Activated CD8-positive, alpha-beta memory T cell treated with anti-CD3 and anti-CD28 coated beads, Interleukin-2, amount 50 U/mL, for 4 hours (primary cell): Measurements from ENCODE around the gene GIMAP4.
"Not testable (repeated sequence)": the region's sequence is repeated elsewhere in the genome, so short reads cannot be mapped to it uniquely, and the experiment has no call there.

ENCODE experiments used
- DNase-seq: peaks from one replicate; pipeline ENCODE4 v3.0.0-alpha.2; 2020

GIMAP4 gene

DNA sequence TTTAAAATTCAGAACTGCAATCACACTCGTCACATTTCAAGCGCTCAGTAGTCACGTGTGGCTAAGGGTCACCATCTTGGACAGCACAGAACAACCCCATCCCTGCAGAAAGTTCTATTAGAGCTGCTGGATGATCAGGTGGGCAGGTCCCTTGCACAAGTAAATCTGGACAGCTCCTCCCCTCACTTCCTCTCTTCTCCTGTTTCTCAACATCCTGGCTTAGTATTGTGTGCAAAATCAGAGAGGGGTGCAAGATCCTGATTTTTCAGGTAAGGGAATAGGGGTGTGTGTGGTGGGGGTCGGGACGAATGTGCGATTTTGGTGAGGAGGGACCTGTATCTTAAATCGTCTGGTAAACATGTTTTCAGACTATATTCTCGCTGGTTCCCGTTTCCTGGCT, at the start of gene GIMAP4:
Gene GIMAP4 (plus strand): TSS at position 222 of the 400 bp plus-strand sequence. CDS start 2,512 bp downstream, outside the sequence.
- DNase-seq: peak; percentile 14

- DNase-seq: no peak
Measured at GRCh38 chr7:150519310-150519709, 47.9 kb upstream of the GIMAP4 start.

DNA sequence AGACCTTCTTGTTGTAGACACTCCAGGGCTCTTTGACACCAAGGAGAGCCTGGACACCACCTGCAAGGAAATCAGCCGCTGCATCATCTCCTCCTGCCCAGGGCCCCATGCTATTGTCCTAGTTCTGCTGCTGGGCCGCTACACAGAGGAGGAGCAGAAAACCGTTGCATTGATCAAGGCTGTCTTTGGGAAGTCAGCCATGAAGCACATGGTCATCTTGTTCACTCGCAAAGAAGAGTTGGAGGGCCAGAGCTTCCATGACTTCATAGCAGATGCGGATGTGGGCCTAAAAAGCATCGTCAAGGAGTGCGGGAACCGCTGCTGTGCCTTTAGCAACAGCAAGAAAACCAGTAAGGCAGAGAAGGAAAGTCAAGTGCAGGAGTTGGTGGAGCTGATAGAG, 47.0 kb upstream of the GIMAP4 start:
- DNase-seq: no peak

DNA sequence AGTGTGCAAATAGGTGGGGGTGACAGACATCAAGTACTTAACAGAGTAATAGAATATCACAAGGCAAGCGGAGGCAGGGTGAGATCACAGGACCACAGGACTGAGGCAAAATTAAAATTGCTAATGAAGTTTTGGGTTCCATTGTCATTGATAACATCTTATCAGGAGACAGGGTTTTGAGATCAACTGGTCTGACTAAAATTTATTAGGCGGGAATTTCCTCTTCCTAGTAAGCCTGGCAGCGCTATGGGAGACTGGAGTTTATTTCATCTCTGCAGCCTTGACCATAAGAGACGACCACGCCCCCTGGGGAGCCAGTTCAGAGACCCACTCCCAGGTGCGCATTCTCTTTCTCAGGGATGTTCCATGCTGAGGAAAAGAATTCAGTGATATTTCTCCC, 44.3 kb upstream of the GIMAP4 start:
- not testable (repeated sequence) for DNase-seq

DNA sequence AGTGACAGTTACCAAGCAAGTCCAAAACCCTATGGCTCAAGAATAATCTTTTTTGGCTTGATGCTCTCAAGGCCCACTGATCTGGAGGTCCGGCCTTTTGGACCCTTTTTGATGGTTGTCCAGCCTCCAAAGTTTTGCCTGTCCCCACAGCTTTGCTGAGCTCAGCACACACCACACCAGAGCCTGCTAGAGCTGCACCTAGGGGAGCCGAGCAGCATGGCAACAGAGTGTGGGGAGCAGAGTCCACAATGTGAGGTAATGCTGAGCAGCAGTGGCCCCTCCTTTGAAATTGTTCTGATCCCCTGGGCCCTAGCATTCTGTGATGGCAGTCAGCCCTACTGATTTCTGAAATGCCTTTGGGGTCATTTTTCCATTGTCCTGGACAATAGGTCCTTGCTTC, 43.2 kb upstream of the GIMAP4 start:
- DNase-seq: no peak

DNA sequence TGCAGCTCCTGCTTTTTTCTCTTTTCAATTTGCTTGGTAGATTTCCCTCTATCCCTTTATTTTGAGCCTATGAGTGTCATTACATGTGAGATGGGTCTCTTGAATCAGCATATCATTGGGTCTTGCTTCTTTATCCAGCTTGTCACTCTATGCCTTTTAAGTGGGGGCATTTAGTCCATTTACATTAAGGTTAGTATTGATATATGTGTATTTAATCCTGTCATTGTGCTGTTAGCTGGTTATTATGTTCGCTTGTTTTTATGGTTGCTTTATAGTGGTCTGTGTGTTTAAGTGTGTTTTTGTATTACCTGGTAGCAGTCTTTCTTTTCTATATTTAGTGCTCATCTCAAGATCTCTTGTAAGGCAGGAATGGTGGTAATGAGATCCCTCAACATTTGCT, 35.5 kb upstream of the GIMAP4 start:
- DNase-seq: no peak

GRCh38 chr7:150538259-150538658, 28.9 kb upstream of the GIMAP4 start:
- DNase-seq: no peak

DNA sequence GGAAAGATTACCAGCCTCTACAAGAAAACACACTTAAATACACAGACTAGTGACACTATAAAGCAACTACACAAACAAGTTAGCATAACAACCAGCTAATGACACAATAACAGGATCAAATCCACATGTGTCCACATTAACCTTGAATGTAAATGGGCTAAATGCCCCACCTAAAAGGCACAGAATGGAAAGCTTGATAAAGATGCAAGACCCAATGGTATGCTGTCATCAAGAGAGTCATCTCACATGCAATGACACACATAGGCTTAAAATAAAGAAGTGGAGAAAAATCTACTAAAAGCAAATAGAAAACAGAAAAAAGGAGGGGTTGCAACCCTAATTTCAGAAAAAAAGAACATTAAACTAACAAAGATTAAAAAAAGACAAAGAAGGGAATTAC, 14.0 kb upstream of the GIMAP4 start:
- DNase-seq: no peak

- DNase-seq: no peak
Measured at GRCh38 chr7:150556521-150557138, 10.6 kb upstream of the GIMAP4 start.

DNA sequence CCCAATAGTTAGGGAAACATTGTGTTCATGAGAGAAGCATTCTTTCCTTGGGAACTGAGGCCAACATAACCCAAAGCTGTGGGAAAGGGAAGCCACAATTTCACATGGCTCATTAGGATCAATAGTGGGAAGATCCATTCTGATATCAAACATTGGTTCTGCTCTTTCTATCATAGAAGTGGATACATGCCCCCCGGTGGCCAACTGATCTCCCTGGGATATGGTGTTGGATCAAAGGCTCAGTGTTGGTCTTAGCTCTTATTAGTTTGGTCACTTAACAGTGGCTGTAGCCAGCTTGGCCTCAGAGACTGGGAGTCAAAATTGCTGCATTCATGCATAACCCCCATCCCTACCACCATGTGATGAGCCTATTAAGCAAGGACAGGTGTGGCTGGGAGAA, 6.7 kb upstream of the GIMAP4 start:
- DNase-seq: no peak

DNA sequence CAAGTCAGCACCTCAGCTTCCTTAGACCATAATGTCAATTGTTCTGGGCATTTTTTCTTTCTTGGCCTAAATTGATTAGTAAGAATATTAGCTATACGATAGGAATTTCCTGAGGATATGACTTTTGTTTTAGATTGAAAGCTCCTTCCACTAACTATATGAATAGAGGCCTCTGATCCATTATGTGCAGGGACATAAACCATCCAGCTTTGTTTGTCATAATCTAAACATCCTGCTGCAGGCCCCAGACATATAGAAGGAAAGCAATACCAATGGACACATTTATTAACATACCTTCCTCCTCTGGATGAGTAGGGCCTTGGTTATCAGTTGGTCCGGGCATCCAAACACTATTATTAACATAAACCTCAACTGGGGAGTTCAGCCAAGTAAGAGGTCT, 4.3 kb upstream of the GIMAP4 start:
- no peak for DNase-seq

GRCh38 chr7:150564006-150564405, 3.2 kb upstream of the GIMAP4 start:
- no peak for DNase-seq

DNA sequence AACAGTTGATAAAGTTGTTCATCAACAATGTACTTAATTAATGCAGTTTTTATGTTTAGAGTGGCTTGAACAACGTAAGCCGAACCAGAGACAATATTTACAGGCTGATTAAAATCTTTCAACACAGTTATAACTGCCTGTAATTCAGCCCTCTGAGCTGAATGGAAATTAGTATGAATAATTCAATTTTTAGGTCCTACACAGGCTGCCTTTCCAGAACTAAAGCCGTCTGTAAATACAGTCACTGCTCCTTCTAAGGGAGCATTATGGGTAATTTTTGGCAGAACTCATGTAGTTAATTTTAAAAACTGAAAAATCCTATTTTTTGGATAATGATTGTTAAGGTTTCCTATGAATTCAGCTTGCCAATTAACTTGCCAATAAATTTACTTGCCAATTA, 2.6 kb upstream of the GIMAP4 start:
- no peak for DNase-seq

DNA sequence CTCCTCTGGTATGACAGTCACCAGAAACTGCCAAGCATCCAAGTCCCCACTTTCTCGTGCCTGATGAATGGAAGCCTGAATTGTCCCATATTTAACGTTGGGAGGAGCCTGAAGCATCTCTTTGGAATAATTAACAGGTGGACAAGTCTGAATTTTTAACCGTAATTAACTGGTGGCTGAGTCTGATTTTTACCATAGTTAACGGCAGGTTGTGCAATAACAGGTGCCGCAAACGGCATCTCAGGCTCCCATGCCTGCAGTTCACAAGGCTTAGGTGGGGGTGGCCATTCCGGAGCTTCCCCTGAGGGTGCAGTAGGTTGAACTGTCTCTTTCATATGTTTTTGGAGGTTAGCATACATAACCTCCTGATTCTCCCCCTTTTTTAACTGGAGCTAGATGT, 2.0 kb upstream of the GIMAP4 start:
- DNase-seq: no peak

DNA sequence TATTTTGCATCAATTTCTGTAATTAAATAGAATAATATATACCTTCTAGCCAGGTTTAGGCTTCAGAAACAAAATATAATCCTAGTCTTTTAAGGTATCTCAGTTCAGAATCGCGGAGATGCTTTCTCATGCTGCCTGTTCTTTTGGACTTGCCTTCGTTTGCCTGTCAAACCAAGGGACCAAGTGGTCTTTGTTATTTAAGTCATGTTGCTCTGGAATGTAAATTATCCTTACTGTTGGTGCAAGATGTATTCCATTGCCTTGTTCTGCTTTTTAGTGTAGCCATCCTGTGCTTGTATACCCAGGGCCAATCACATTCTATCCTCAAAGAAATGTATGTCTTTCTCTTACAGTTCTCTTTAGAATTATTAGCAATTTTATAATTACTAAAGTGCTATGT, 1.1 kb upstream of the GIMAP4 start:
- no peak for DNase-seq

DNA sequence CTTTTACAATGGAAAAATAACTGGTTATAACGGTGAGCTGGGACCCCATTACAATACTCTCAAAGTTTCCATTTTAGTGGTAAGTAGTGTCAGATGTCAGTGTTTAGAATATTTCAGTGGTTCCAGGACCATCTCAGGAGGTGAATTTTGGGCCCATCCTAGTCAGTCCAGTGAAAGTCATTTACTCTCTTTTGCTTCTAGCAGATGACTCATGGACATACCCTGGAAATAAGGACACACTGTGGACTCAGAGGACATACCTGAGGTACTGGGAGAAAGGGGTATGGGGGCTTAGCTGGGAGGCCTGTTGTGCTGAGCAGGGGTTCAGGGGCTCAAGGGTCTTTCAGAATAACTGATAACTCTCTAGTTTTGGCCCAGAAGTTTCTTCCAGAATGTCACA, 618 bp upstream of the GIMAP4 start:
- DNase-seq: no peak

- peak; percentile 14 for DNase-seq
Measured at GRCh38 chr7:150567871-150568301, 696 bp downstream of the GIMAP4 start.

GRCh38 chr7:150568714-150569113, 1.5 kb downstream of the GIMAP4 start:
- DNase-seq: peak; percentile 18

DNA sequence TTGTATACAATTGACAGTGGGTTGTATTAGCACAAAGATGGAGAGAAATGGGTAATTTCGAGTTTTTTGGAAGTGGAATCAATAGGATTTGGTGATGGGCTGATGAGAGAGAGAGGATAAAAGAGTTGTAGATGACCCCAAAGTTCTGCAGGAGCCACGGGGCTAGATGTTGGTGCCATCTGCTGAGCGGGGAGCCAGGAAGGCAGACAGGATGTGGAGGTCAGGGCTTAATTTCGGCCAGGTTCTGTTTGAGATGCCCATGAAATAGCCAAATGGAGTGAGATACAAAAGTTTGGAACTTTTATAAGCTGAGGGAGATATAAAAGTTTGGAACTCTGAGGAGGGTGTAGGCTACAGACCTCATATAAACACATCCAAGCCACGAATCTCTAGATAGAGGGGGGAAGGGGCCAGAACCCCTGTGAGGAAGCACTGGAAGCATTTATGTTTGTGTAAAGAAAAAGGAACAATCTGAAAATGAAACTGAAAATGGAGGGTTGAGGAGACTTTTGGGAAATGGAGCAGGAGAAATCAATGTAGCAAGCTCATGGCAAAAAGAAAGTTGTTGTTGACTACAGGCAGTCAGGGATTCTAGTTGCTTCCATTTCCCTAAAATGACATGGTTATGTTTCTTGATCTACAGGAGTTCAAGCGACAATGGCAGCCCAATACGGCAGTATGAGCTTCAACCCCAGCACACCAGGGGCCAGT, 2.2 kb downstream of the GIMAP4 start:
- DNase-seq: no peak

- DNase-seq: no peak
Measured at GRCh38 chr7:150570556-150571465, 3.6 kb downstream of the GIMAP4 start.

DNA sequence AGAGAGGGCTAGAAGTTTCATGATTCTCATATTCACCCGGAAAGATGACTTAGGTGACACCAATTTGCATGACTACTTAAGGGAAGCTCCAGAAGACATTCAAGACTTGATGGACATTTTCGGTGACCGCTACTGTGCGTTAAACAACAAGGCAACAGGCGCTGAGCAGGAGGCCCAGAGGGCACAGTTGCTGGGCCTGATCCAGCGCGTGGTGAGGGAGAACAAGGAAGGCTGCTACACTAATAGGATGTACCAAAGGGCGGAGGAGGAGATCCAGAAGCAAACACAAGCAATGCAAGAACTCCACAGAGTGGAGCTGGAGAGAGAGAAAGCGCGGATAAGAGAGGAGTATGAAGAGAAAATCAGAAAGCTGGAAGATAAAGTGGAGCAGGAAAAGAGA, 5.3 kb downstream of the GIMAP4 start:
- DNase-seq: no peak

DNA sequence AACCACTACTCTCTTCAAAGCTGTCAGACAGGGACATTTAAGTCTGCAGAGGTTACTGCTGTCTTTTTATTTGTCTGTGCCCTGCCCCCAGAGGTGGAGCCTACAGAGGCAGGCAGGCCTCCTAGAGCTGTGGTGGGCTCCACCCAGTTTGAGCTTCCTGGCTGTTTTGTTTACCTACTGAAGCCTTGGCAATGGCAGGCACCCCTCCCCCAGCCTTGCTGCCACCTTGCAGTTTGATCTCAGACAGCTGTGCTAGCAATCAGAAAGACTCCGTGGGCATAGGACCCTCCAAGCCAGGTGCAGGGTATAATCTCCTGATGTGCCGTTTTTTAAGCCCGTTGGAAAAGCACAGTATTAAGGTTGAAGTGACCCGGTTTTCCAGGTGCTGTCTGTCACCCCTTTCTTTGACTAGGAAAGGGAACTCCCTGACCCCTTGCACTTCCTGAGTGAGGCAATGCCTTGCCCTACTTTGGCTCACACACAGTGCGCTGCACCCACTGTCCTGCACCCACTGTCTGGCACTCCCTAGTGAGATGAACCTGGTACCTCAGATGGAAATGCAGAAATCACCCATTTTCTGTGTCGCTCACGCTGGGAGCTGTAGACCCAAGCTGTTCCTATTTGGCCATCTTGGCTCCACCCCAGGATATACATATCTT, 12.9 kb downstream of the GIMAP4 start:
- not testable (repeated sequence) for DNase-seq
